K562 (cell line): ENCODE results near the gene PRKCB. TPM values are rescaled to one million over a fixed set of nuclear protein-coding genes. Genes with fewer than 3 reads are reported as not detected.

Source experiments
- ATAC-seq: fragments of 200-7000 bp; cut with Tn5 transposase; 3 replicates; pipeline ENCODE4 v1.9.1; 2020; ENCODE audit warnings: moderate library complexity
- BruUV-seq: library from RNA; stranded (reverse); fragments of 400-500 nt; replicated peaks from 2 replicates; lab custom pipeline; 2021; lab: Mats Ljungman, UMichigan
- CTCF ChIA-PET: fragments of 300-600 bp; formaldehyde crosslinking; extraction: SDS; loops from one replicate; lab custom pipeline; 2021; ENCODE audit warnings: low intra/inter-chr PET ratio; lab: Yijun Ruan, JAX
- POLR2A ChIA-PET: fragments of 300-600, 350-650 bp; sonication (Branson Sonifier 250); formaldehyde crosslinking; extraction: SDS; loops from one replicate; lab custom pipeline; 2021; ENCODE audit warnings: antibody characterized with exemption, inconsistent platforms; lab: Yijun Ruan, JAX
- DNase-seq, 4 experiments: peaks; one replicate each; pipeline versions ENCODE4 v3.0.0 to v3.0.0-alpha.2; 2011 to 2018; ENCODE audit warnings: low spot score in 3 of 4, mixed read lengths in 3 of 4; ENCODE audit errors: extremely low read depth in 1 of 4
- FAIRE-seq: peaks from 2 replicates; lab custom pipeline; 2011; peaks lifted over from hg19 to GRCh38; lab: Jason Lieb, UNC
- H2AFZ ChIP-seq: 2 replicates; pipeline ENCODE4 v1.6.0; 2011; ENCODE audit warnings: low read depth, low read length, control low read depth, inconsistent platforms
- H3K27ac ChIP-seq: fragments of 200-600 bp; 3 replicates; pipeline ENCODE4 v1.8.0; 2011; ENCODE audit warnings: low read depth, mild to moderate bottlenecking, control low read depth, inconsistent platforms, low read length, moderate library complexity, mixed read lengths; ENCODE audit errors: extremely low read depth
- H3K27me3 ChIP-seq, 2 experiments: fragments of 300-600 bp in 1 of 2; 2 replicates in 1 of 2; 3 replicates in 1 of 2; pipeline versions ENCODE4 v1.6.0 to v1.8.0; 2011; ENCODE audit warnings: inconsistent platforms in 2 of 2, low read length in 2 of 2, mild to moderate bottlenecking in 1 of 2, mixed read lengths in 1 of 2, moderate library complexity in 1 of 2; ENCODE audit not compliant: control insufficient read depth in 2 of 2, insufficient read depth in 2 of 2
- H3K36me3 ChIP-seq: fragments of 300-600 bp; 3 replicates; pipeline ENCODE4 v1.8.0; 2011; ENCODE audit warnings: mild to moderate bottlenecking, low read length, inconsistent platforms; ENCODE audit not compliant: control insufficient read depth, insufficient read depth
- H3K4me1 ChIP-seq, 2 experiments: fragments of 200-600 bp in 1 of 2; replicated peaks in 1 of 2; 2 replicates in 1 of 2; 3 replicates in 1 of 2; pipeline versions ENCODE4 v1.5.1 to v1.8.0; 2011; ENCODE audit warnings: inconsistent platforms in 2 of 2, low read length in 2 of 2, mild to moderate bottlenecking in 1 of 2, mixed read lengths in 1 of 2, moderate library complexity in 1 of 2; ENCODE audit not compliant: control insufficient read depth in 2 of 2, insufficient read depth in 2 of 2
- H3K4me2 ChIP-seq: 2 replicates; pipeline ENCODE4 v1.6.1; 2011; ENCODE audit warnings: low read length, control low read depth, inconsistent platforms, mixed read lengths; ENCODE audit not compliant: insufficient read depth
- H3K4me3 ChIP-seq: fragments of 200-600 bp; sonication (generic), shearing (Covaris generic); 2 replicates; pipeline ENCODE4 v1.5.1; 2016; ENCODE audit warnings: control low read depth, inconsistent platforms
- H3K79me2 ChIP-seq: fragments of 200-600 bp; 3 replicates; pipeline ENCODE4 v1.8.0; 2011; ENCODE audit warnings: low read length, inconsistent platforms; ENCODE audit not compliant: control insufficient read depth, insufficient read depth
- H3K9ac ChIP-seq, 2 experiments: 2 replicates each; pipeline versions ENCODE4 v1.6.0 to v1.6.1; 2011; ENCODE audit warnings: low read depth in 2 of 2, low read length in 2 of 2, control low read depth in 1 of 2, inconsistent platforms in 1 of 2, mild to moderate bottlenecking in 1 of 2, mixed read lengths in 1 of 2; ENCODE audit not compliant: insufficient read depth in 1 of 2
- H3K9me1 ChIP-seq: one replicate; pipeline ENCODE4 v1.6.0; 2011; ENCODE audit warnings: inconsistent platforms, mild to moderate bottlenecking, low read length, moderate library complexity; ENCODE audit not compliant: control insufficient read depth, insufficient read depth
- H3K9me3 ChIP-seq: replicated peaks from 2 replicates; pipeline ENCODE4 v1.5.1; 2011; ENCODE audit warnings: low read depth, low read length, inconsistent platforms; ENCODE audit not compliant: control insufficient read depth, insufficient read depth
- H4K20me1 ChIP-seq: replicated peaks from 2 replicates; pipeline ENCODE4 v1.6.1; 2011; ENCODE audit warnings: low read length, inconsistent platforms, mixed read lengths; ENCODE audit not compliant: control insufficient read depth, insufficient read depth
- CBX3 ChIP-seq, 2 experiments: IDR thresholded peaks; 1 replicate in 1 of 2; 2 replicates in 1 of 2; pipeline ENCODE4 v1.6.1; 2012; ENCODE audit warnings: inconsistent platforms in 2 of 2, low read length in 2 of 2, borderline replicate concordance in 1 of 2, control low read depth in 1 of 2
- DACH1 ChIP-seq: fragments of 450-650 bp; IDR thresholded peaks from 2 replicates; pipeline ENCODE4 v1.6.1; 2018; ENCODE audit not compliant: partially characterized antibody
- DIDO1 ChIP-seq: fragments of 450-650 bp; IDR thresholded peaks from 2 replicates; pipeline ENCODE4 v1.6.1; 2016; ENCODE audit warnings: low read depth, missing biosample characterization, missing genetic modification characterization
- FOXK2 ChIP-seq, 2 experiments: fragments of 450-650 bp; IDR thresholded peaks in 1 of 2; conservative IDR thresholded peaks in 1 of 2; 2 replicates each; pipeline ENCODE4 v1.6.1; 2016; ENCODE audit warnings: low read depth in 2 of 2, mild to moderate bottlenecking in 1 of 2
- HNRNPK ChIP-seq: fragments of 200-400 bp; formaldehyde crosslinking; IDR thresholded peaks from one replicate; pipeline ENCODE4 v1.6.1; 2018; ENCODE audit warnings: mild to moderate bottlenecking, low read depth, low read length; ENCODE audit not compliant: poor library complexity, severe bottlenecking
- KLF13 ChIP-seq: fragments of 450-650 bp; IDR thresholded peaks from 2 replicates; pipeline ENCODE4 v1.6.1; 2016; ENCODE audit warnings: missing genetic modification characterization, low read depth, mild to moderate bottlenecking, missing compliant biosample characterization, moderate library complexity, borderline replicate concordance
- MCM2 ChIP-seq: fragments of 450-650 bp; IDR thresholded peaks from 2 replicates; pipeline ENCODE4 v1.6.1; 2017; ENCODE audit warnings: low read depth, mild to moderate bottlenecking
- POLR3A ChIP-seq: IDR thresholded peaks from 2 replicates; pipeline ENCODE4 v1.6.1; 2011; ENCODE audit warnings: borderline replicate concordance, mild to moderate bottlenecking, moderate library complexity; ENCODE audit not compliant: insufficient read length, insufficient read depth; ENCODE audit errors: extremely low read depth
- STAT6 ChIP-seq: sonication (generic); formaldehyde crosslinking; IDR thresholded peaks from 2 replicates; pipeline ENCODE4 v1.8.1; 2023; ENCODE audit warnings: mild to moderate bottlenecking, missing genetic modification reagents
- ZNF12 ChIP-seq: sonication (generic); formaldehyde crosslinking; IDR thresholded peaks from 2 replicates; pipeline ENCODE4 v1.4.0; 2020; ENCODE audit warnings: mild to moderate bottlenecking, missing genetic modification reagents
- ZNF431 ChIP-seq: sonication (generic); formaldehyde crosslinking; IDR thresholded peaks from 2 replicates; pipeline ENCODE4 v1.8.0; 2022; ENCODE audit warnings: mild to moderate bottlenecking, missing genetic modification reagents
- WGBS: fragments of 100-300 bp; shearing (Covaris generic); methylation state at CpG from one replicate; pipeline ENCODE4 v1.1.6; 2016; ENCODE audit warnings: low coverage, mixed read lengths; ENCODE audit not compliant: insufficient coverage; ENCODE audit errors: missing lambda C conversion rate; 5-methylcytosine and 5-hydroxymethylcytosine counted together
- in situ Hi-C: fragments of 300-500 bp; cut with MboI; formaldehyde crosslinking; loops from 4 replicates; pipeline ENCODE4 v1.15.0; 2018; ENCODE audit warnings: inconsistent platforms, mixed read lengths
- intact Hi-C: fragments of 100-400 bp; cut with micrococcal nuclease; formaldehyde crosslinking; loops from 2 replicates; pipeline ENCODE4 v1.14.2; 2022
- polyA plus RNA-seq, 8 experiments: library from polyadenylated mRNA; depleted of rRNA in 4 of 8; stranded (reverse) in 5 of 8; unstranded in 3 of 8; fragments of >200 nt; fragmentation: Nextera tagmentation in 2 of 8; fragmentation: Illumina TruSeq in 1 of 8; extraction: Ambion mirVana in 2 of 8; extraction: Trizol in 1 of 8; gene quantifications; 2 replicates each; pipeline versions ENCODE4 v1.2.1 to v1.2.3, GENCODE V29; 2011 to 2014; ENCODE audit warnings: inconsistent platforms in 1 of 8, missing spikeins in 1 of 8
- total RNA-seq, 7 experiments: library from RNA; depleted of rRNA in 6 of 7; stranded (reverse); fragments of >200 nt in 6 of 7; fragmentation: Illumina TruSeq in 2 of 7; extraction: Trizol in 2 of 7; gene quantifications; 2 replicates each; pipeline versions ENCODE4 v1.2.1 to v1.2.3, GENCODE V29; 2011 to 2021; ENCODE audit warnings: low replicate concordance in 1 of 7
- TF ChIP-seq, protein P1 (sequence below): fragments of 250-450 bp; sonication (Bioruptor Pico); IDR thresholded peaks from 2 replicates; pipeline ENCODE4 v1.8.0; 2021; ENCODE audit warnings: mild to moderate bottlenecking, moderate library complexity
- TF ChIP-seq, protein P2 (sequence below): fragments of 450-650 bp; formaldehyde crosslinking; IDR thresholded peaks from 2 replicates; pipeline ENCODE4 v1.4.0; 2020; ENCODE audit warnings: mild to moderate bottlenecking, moderate library complexity
- TF ChIP-seq, protein P3 (sequence below), 2 experiments: fragments of 250-450 bp in 1 of 2; fragments of 450-650 bp in 1 of 2; sonication (Bioruptor Pico) in 1 of 2; IDR thresholded peaks; 2 replicates each; pipeline versions ENCODE4 v1.6.1 to v1.8.0; 2016 to 2021; ENCODE audit warnings: mild to moderate bottlenecking in 2 of 2, moderate library complexity in 2 of 2, missing compliant biosample characterization in 1 of 2, missing genetic modification characterization in 1 of 2

Gene PRKCB
- total and polyA plus RNA-seq, 9 of the 15 experiments (the other 6 are each of a cell fraction or from before 2014, with no cell fraction given) = 49.9 to 276 (median 148) TPM

DNA sequence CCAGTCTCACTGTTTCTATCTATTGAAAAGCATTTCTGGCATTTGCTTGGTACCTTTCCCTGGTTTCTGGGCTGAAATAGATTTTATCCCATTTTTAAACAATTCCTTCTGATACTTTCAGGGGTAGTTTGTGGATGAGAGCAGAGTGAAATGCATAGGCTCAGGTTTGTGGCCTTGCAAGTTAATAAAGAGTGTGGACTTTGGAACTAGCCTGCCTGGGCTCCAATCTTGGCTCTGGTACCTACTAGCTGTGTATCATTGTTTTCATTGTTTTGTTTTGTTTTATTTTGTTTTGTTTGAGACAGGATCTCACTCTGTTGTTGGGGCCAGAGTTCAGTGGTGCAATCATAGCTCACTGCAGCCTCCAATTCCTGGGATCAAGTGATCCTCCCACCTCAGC, 175.5 kb downstream of the PRKCB start (continued):
- no peak for TF ChIP-seq ZNF431
- TF ChIP-seq, protein P1, sequence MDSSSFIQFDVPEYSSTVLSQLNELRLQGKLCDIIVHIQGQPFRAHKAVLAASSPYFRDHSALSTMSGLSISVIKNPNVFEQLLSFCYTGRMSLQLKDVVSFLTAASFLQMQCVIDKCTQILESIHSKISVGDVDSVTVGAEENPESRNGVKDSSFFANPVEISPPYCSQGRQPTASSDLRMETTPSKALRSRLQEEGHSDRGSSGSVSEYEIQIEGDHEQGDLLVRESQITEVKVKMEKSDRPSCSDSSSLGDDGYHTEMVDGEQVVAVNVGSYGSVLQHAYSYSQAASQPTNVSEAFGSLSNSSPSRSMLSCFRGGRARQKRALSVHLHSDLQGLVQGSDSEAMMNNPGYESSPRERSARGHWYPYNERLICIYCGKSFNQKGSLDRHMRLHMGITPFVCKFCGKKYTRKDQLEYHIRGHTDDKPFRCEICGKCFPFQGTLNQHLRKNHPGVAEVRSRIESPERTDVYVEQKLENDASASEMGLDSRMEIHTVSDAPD = no peak
- no peak for TF ChIP-seq CBX3 (IDR thresholded peaks at IDR 0.05; ENCODE audit: borderline replicate concordance in 1 of 2, low read length in 2 of 2)

DNA sequence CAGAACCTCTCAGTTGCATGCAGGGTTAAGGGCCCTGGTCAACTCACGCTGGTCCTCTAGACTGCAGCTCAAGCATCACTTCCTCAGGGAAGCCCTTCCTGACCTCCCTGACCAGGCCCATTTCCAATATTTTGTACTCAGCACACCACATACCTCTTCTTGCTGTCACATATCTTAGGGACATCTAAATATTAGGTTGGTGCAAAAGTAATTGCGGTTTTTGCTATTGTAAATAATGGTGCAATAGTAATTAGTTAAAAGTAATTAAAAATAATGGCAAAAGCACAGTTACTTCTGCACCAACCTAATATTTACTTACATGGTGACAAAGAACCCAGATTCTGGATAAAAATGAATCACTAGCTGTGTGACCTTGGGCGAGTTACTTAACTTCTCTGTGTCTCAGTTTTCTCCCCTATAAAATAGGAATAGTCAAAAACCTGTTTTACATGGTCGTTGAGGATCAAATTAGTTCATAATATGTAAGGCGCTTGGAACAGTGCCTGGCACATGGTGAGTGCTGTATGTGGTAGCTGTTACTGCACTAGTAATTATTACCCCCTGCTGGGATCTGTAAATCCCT, 177.4 kb downstream of the PRKCB start:
- WGBS = 82% methylated on average over 5 of the region's 5 CpGs
- Histone ChIP-seq H2AFZ (no peak overlapping the region), H3K36me3 (peaks cover 73% of the 10 kb centered on the region; the same call in 2 of the 3 replicates), H3K4me2 (no peak overlapping the region), H3K79me2 (peaks cover 34% of the 10 kb centered on the region; the same call in 2 of the 3 replicates), H3K9ac (no peak overlapping the region), H3K27me3 (no peaks in the 10 kb centered on the region), H4K20me1 (no peaks in the 10 kb centered on the region), H3K27ac (no peak overlapping the region), H3K9me1 (no peaks in the 10 kb centered on the region), H3K4me3 (no peak overlapping the region), H3K9me3 (no peaks in the 10 kb centered on the region), H3K4me1 (peaks cover 4 to 9% of the 10 kb centered on the region in 2 experiments; a peak in 3 of 5 replicates)
- in situ Hi-C loops (loop anchor here (5.0 kb wide), 1 partner anchor 211 kb away; no protein-coding TSS in a partner anchor), intact Hi-C loops (loop anchor here (5.0 to 10.0 kb wide), 3 partner anchors 111 to 278 kb away; no protein-coding TSS in a partner anchor)
- no peak for DNase-seq
- ChIA-PET CTCF (no interaction called here), POLR2A (no interaction called here)
- FAIRE-seq = no peak
- ATAC-seq = no peak
- no TSS peak for BruUV-seq
- TF ChIP-seq HNRNPK (no peak), MCM2 (no peak), STAT6 (CRISPR knock-in tag) (no peak), ZNF12 (CRISPR knock-in tag) (no peak), DIDO1 (tag) (no peak), POLR3A (no peak), FOXK2 (conservative IDR thresholded peaks at IDR 0.05 in 1 of 2, IDR thresholded peaks at IDR 0.05 in 1 of 2; ENCODE audit: low read depth in 2 of 2) (no peak), KLF13 (tag) (no peak), DACH1 (no peak)
- TF ChIP-seq, protein P2, sequence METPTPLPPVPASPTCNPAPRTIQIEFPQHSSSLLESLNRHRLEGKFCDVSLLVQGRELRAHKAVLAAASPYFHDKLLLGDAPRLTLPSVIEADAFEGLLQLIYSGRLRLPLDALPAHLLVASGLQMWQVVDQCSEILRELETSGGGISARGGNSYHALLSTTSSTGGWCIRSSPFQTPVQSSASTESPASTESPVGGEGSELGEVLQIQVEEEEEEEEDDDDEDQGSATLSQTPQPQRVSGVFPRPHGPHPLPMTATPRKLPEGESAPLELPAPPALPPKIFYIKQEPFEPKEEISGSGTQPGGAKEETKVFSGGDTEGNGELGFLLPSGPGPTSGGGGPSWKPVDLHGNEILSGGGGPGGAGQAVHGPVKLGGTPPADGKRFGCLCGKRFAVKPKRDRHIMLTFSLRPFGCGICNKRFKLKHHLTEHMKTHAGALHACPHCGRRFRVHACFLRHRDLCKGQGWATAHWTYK (CRISPR knock-in tag) = no peak
- TF ChIP-seq, protein P3, sequence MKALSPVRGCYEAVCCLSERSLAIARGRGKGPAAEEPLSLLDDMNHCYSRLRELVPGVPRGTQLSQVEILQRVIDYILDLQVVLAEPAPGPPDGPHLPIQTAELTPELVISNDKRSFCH (CRISPR knock-in tag; IDR thresholded peaks at IDR 0.05) = no peak
- TF ChIP-seq, protein P3 (tag; IDR thresholded peaks at IDR 0.05) = no peak
